GM20000 (cell line): ENCODE data around the gene EXOSC9.

Source experiments
- DNase-seq: peaks from one replicate; pipeline ENCODE4 v3.0.0; 2012; ENCODE audit warnings: low spot score
- TF ChIP-seq, protein P1 (sequence below): IDR thresholded peaks from 2 replicates; pipeline ENCODE4 v1.5.1; 2012; ENCODE audit warnings: mild to moderate bottlenecking, control low read depth; ENCODE audit errors: extremely low read depth, missing control alignments

Gene EXOSC9

GRCh38 chr4:121851354-121851753, 50.2 kb downstream of the EXOSC9 start:
- DNase-seq = no peak
- TF ChIP-seq, protein P1, sequence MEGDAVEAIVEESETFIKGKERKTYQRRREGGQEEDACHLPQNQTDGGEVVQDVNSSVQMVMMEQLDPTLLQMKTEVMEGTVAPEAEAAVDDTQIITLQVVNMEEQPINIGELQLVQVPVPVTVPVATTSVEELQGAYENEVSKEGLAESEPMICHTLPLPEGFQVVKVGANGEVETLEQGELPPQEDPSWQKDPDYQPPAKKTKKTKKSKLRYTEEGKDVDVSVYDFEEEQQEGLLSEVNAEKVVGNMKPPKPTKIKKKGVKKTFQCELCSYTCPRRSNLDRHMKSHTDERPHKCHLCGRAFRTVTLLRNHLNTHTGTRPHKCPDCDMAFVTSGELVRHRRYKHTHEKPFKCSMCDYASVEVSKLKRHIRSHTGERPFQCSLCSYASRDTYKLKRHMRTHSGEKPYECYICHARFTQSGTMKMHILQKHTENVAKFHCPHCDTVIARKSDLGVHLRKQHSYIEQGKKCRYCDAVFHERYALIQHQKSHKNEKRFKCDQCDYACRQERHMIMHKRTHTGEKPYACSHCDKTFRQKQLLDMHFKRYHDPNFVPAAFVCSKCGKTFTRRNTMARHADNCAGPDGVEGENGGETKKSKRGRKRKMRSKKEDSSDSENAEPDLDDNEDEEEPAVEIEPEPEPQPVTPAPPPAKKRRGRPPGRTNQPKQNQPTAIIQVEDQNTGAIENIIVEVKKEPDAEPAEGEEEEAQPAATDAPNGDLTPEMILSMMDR = no peak

- TF ChIP-seq, protein P1 = no peak
- DNase-seq = no peak
These were observed 59.0 kb downstream of the EXOSC9 start for GRCh38 chr4:121860121-121860520.

DNA sequence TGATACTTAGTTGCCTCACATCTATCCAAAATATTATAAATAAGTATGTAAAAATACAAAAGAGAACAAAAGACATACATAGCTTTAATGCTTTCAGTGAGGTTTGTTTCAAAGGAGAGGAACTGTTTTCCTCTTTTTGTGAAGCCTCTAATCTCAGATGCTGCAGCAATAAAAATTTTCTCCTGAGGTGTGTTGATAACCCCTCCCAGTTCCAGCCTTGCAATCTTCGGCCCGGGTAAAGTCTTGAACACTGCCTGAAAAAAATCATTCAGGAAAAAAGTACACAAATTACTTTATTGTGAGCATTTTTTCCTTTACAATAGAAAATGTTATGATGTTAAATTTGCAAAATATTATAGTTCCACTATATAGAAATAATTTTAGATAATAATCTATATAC, 60.3 kb downstream of the EXOSC9 start:
- no peak for DNase-seq
- TF ChIP-seq, protein P1 = no peak

GRCh38 chr4:121863799-121864198, 62.7 kb downstream of the EXOSC9 start:
- TF ChIP-seq, protein P1 = no peak
- no peak for DNase-seq
